Measurements from ENCODE around the gene FAM120C.

- TF ChIP-seq CTCF (IDR thresholded peaks at IDR 0.05) (no peak), POLR2A (IDR thresholded peaks at IDR 0.05) (no peak), POLR2AphosphoS5 (IDR thresholded peaks at IDR 0.05) (no peak)
These were observed 97.4 kb downstream of the FAM120C start for GRCh38 chrX:54085666-54086065.

Data from gastroesophageal sphincter (tissue), 3 donors.